ENCODE measurements around the gene IL1RAP.
"Not testable (repeated sequence)": the region's sequence is repeated elsewhere in the genome, so short reads cannot be mapped to it uniquely, and the experiment has no call there.

The IL1RAP gene

DNA sequence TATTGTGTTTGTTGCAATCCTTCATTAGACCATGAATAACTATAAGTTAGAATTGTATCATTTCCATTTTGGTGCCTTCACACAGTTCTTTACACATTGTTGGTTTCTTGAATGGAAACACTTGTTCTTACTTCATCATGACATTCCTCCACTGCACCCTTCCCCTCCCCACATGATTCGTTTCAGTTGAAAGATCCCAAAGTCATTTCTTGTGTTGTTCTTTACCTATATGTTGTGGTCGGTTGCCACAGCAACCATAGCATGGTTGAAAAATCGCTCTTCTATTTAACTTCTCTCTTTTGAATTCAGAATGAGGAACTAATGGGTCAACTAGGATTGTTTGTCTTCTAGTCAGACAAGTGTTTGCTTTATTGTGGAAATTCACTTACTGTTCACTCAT lies 103.3 kb downstream of the IL1RAP start:
- DNase-seq: peak; percentile 24 to 42

GRCh38 chr3:190618330-190619030 lies 104.6 kb downstream of the IL1RAP start:
- no peak for DNase-seq

- DNase-seq: no peak
Observed at GRCh38 chr3:190619353-190619752, 105.5 kb downstream of the IL1RAP start.

DNA sequence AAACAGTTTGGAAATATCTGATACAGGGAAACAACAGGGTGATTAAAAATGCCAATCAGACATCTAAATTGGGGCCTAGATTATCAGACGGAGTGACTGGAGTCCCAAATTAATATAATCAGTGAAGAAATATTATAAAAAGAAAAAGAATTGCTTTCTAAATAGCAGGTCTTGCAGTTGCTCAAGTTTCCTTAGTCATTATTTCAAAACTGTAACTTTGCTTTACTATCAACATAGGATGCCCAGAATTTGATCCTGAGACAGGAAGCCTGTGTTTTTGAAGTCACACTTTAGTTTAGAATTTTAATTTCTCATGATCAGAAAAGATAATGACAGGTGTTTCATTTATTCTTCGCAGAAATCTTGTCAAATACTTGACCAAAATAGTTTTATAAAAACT lies 105.9 kb downstream of the IL1RAP start:
- DNase-seq: no peak

- DNase-seq: no peak
Observed at GRCh38 chr3:190620886-190621608, 107.2 kb downstream of the IL1RAP start.

DNA sequence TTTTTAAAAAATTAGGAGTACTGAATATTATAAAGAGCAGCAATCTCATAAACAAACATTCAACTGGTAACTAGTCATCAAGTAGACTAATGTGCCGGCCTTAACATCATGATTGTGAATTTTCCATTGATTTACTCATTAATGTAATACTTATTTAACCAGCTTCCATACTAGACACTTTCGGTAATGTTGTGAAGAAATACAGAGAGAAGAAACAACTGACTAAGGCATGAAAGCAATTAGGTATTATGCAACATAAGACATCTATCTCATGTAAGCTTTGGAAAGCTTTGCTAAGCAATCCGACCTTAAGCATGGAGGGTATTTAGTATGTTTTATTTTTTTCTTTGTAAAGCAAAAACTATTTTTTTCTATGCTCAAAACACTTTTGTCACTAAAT lies 108.0 kb downstream of the IL1RAP start:
- no peak for DNase-seq

GRCh38 chr3:190624282-190624681 lies 110.4 kb downstream of the IL1RAP start:
- DNase-seq: no peak

GRCh38 chr3:190626951-190627620 lies 113.2 kb downstream of the IL1RAP start:
- DNase-seq: no peak

DNA sequence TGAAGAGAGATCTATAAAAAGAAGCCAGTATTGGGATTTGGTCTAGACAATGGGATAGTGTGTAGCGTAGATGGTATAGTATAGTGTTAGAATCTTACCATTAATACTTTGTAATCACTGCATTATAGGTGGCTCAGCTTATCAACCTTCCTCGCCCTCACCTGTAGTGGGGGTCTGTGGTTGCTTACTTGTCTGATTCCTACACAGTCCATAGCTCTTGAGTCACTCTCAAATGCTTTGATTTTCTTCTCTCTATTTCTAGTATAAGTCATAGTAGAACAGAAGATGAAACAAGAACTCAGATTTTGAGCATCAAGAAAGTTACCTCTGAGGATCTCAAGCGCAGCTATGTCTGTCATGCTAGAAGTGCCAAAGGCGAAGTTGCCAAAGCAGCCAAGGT lies 115.2 kb downstream of the IL1RAP start:
- DNase-seq: no peak

- DNase-seq: no peak
Observed at GRCh38 chr3:190631295-190631694, 117.4 kb downstream of the IL1RAP start.

- DNase-seq: no peak
Observed at GRCh38 chr3:190641564-190641963, 127.7 kb downstream of the IL1RAP start.

GRCh38 chr3:190642016-190642415 lies 128.1 kb downstream of the IL1RAP start:
- no peak for DNase-seq

DNA sequence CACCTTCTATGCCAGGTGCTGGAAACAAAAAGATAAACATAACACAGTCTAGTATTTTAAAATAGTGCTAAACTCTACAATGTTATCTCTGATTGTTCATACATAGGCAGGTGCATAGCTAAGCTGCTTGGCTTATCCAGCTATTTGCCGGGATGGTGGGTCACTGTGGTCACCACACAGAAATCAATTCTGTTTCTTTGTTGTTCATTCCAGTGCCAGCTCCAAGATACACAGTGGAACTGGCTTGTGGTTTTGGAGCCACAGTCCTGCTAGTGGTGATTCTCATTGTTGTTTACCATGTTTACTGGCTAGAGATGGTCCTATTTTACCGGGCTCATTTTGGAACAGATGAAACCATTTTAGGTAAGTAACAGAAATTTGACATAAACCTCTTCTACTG lies 130.2 kb downstream of the IL1RAP start:
- DNase-seq: no peak

DNA sequence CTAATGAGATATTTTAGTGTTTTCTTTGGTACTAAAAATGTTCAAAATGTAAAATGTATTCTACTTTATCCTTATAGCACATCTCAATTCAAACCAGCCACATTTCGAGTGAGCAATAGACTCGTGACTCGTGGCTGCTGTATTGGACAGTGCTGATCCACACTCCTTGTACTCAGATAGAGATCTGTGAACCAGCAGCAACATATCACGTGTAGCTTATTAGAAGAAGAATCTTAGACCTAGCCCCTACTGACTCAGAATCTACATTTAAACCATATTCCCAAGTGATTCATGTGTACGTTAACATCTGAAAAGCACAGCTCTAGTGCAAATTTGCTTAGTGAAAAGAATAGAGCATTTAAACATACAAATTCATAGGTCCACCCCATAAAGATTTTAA lies 130.9 kb downstream of the IL1RAP start:
- no peak for DNase-seq

DNA sequence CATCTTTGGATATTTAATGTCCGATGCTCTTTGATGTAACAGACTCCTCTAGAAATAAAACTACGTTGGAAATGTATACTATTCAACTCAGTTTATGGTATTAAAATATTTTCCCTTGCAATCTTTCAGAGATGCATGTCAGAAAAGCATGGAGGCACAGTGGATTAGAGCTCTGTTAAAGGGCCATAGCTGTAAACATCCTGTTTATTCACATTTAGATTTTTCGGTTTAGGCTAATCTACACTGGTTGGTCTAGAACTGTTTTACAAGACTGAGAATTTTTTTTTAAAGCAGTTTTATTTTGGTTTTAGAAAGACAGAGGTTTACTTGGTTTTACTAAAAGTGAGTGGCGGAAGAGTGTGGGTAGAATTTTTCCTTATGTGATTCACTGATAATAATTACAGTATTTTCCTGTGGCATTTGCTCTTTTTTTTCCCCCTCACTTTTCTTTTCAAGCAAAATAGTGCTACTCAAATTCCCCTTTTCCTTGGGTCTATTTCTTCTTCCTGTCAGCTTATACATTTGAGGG lies 132.1 kb downstream of the IL1RAP start:
- DNase-seq: no peak

DNA sequence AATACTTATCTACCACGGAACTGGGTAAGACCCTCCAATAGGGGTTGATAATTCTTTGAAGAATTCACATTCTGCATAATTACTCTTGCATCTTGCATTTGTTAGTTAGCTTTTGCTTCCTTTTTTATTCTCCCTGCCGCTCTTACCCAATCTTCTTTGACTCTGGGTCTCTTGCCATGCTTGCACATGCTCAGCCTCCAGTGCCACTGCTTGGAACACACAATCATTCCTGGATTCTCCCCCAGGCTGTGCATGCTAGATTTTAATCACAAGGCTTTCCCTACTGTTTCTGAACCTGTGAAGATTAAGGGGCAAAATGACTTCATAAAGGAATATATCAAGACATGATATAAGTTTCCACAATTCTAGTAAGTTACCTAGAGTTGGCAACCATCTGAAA lies 133.1 kb downstream of the IL1RAP start:
- DNase-seq: no peak

- no peak for DNase-seq
Observed at GRCh38 chr3:190655933-190656332, 142.0 kb downstream of the IL1RAP start.

DNA sequence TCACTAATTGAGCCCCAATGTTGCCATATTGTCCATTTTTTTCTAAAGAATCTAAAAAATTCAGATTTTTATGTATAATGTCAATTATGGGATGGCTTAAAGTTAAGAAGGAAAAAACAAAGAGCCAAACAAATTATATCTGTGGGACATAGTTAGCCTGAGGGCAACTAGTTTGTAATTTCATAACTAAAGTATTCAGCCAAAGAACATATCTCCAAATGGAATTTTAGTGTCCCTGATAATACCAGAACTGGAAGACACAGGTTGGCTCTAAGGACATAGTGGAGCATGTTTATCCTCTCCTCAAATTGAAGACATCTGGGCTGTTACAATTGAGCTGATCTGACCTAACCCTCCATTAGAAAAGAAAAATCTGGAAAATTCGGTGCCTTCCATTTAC lies 144.2 kb downstream of the IL1RAP start:
- no peak for DNase-seq

GRCh38 chr3:190666821-190667220 lies 152.9 kb downstream of the IL1RAP start:
- no peak for DNase-seq

DNA sequence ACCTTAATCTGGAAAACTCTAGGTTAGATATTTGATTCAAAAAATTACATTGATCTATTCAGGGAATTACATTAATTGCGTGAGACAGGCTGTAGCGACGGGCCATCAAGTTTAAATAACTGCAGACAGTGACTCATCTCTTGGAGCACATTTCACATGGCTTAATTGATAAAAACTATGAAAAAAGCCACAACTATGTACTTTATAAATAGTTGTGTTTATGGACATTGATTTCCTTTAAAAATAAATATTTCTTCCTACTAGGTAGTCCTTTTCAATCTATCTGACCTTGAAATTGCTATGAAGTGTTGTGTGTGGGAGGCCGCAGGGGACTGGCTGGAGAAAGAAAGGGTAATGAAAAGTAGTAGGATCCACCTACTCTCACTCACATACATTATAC lies 157.8 kb downstream of the IL1RAP start:
- DNase-seq: no peak

GRCh38 chr3:190673148-190673547 lies 159.3 kb downstream of the IL1RAP start:
- DNase-seq: no peak

DNA sequence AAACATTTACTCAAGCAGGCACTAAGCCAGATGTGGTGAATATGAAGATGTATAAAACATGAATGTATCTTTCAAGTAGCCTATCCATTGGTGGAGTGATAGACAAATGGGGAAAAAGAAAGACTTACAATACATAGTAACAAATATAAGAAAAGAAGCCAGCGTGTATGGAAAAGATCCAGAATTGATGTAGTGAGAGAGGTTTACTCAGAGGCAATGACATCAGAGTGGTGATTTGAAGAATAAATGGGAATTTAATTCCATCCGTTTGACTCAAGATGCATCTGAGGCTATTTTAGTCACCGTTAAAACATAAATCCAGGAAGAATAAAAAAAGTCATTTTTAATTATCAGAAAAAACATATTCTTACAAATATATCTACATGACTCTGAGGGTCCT lies 162.6 kb downstream of the IL1RAP start:
- DNase-seq: no peak

DNA sequence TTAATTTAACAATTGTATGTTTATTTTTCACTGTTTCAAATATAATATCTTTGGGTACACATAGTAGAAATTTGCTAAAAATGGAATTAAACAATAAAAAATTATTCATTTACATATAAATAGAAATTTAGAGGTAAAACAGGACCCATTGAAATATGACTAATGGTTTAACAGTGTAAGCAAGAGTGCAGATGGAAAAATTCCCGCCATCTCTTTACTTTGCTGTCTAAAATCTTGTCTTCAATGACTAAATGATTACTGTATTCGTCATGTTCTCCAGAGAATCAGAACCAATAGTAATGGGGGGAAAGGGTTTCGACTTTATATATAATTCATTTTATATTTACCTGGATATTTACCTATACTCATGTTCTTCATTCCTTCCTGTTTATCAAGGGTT lies 163.1 kb downstream of the IL1RAP start:
- DNase-seq: no peak

GRCh38 chr3:190677868-190678267 lies 164.0 kb downstream of the IL1RAP start:
- not testable (repeated sequence) for DNase-seq
